ENCODE measurements around the gene SGTB.

DNA sequence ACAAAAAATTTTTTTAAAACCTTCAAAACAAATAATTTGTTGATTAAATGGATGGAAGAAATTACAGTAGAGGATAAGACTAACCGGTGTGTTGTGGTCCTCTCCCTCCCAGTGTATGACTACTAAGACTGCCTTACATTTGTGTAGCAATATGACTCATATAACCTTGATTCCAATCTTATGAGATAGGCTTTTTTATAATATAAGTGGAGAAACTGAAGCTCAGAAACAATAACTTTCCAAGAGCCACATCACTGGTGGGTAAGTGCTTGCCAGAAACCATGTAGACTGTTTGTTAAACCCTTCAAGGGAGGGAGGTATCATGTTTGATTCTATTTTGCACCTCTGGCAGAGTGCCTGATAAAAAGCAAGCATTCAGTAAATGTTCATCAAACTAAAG is 47.6 kb upstream of the SGTB start:
- no peak for TF ChIP-seq CTCF (IDR thresholded peaks at IDR 0.05)
- no peak for TF ChIP-seq TCF7L2 (IDR thresholded peaks at IDR 0.05; ENCODE audit: low read depth, low read length)
- no peak for TF ChIP-seq SIN3A (IDR thresholded peaks at IDR 0.05; ENCODE audit: borderline replicate concordance, insufficient read depth, low read depth, low read length)
- TF ChIP-seq POLR2AphosphoS5 (IDR thresholded peaks at IDR 0.05; ENCODE audit: low read depth, low read length), result no peak
